DMS114 treated with DMSO at 0.1 percent for 48 hours (cell line): Measurements from ENCODE around the gene ENO2.

Source experiments
- DNase-seq: peaks from one replicate; lab custom pipeline; 2025; ENCODE audit not compliant: unreplicated experiment; lab: John Stamatoyannopoulos, UW

Gene ENO2

DNA sequence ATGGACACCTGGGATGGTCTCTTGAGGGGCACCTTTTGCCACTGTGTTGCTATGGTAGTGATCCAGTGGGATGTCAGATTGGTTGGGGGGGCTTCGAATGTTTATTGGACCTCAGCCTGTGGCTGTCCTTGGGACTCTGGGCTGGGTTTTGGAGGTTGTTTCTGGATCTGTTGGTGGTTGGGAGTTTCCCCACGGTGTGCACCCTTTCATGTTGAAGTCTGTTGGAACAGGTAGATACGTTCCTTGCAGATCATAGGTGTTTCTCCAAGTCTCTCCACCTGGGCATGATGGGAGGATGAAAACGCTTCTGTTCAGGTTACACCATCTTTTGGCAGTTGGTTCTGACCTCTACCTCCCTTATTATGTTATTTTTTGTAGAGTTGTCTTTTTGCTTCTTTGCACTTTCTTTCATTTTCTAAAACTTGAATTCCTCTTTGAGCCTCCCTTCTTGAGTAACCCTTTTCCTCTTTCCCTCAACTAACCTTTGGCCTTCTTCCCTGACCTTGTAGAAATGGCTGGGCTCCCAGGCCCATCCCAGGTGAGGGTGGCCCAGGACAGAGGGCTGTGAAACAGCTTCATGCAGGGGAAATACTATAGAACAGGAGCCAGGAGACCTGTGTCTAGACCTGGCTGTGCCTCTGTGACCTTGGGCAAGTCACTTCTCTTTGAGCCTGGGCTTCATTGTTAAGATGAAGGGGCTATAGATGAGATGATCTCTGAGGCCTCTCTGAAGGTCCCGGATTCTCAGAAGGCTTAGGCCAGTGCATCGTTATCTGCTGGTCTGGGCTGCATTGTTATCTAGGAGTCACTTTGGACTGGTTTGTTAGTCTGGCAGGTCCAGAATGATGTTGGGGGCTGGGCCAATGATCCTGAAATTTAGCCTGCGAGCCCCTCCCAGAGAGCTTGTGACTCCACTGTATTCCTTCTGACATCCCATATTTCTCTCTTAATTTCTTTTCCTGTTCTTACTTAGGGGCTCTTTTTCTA lies 15.4 kb downstream of the ENO2 start:
- DNase-seq: no peak

DNA sequence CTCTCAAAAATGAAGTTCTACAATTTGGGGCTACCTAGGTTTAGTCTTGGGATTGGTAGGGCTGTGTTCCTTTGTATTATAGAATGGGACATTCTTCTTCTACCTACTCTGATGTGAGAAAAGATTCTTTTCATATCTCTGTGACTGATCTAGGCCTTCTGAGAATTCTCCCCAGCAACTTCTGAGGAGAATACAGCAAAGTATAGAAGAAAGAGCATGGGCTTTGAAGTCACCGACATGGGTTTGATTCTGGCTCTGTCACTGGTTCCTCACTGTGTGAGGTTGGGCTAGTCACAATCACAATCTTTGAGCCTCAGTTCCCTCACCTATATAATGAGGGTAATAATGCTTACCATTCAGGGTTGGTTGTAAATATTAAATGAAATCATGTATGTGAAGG lies 18.4 kb downstream of the ENO2 start:
- DNase-seq: no peak

DNA sequence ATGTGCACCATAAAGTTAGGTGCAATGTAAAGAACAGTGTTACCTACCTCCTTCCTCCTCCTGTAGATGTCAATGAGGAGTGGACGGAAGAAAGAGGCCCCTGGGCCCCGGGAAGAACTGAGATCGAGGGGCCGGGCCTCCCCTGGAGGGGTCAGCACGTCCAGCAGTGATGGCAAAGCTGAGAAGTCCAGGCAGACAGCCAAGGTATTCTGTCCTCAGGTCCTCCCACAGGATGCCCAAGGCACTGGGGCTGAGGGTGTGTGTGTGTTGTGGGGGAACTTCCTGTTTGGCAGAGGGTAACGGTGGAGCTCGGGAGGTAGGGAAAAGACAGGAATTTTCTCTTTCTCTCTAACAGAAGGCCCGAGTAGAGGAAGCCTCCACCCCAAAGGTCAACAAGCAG lies 19.7 kb downstream of the ENO2 start:
- DNase-seq: no peak

DNA sequence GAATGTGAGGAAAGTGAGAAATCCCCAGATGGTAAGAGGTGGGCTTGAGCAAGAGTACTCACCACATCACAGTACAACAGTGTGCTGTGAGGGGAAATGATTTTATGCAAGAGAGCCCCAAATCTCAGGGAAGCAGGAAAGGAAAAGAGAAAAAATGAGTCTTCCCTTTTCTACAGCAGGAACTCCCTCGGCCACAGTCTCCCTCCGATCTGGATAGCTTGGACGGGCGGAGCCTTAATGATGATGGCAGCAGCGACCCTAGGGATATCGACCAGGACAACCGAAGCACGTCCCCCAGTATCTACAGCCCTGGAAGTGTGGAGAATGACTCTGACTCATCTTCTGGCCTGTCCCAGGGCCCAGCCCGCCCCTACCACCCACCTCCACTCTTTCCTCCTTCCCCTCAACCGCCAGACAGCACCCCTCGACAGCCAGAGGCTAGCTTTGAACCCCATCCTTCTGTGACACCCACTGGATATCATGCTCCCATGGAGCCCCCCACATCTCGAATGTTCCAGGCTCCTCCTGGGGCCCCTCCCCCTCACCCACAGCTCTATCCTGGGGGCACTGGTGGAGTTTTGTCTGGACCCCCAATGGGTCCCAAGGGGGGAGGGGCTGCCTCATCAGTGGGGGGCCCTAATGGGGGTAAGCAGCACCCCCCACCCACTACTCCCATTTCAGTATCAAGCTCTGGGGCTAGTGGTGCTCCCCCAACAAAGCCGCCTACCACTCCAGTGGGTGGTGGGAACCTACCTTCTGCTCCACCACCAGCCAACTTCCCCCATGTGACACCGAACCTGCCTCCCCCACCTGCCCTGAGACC lies 21.2 kb downstream of the ENO2 start:
- no peak for DNase-seq

DNA sequence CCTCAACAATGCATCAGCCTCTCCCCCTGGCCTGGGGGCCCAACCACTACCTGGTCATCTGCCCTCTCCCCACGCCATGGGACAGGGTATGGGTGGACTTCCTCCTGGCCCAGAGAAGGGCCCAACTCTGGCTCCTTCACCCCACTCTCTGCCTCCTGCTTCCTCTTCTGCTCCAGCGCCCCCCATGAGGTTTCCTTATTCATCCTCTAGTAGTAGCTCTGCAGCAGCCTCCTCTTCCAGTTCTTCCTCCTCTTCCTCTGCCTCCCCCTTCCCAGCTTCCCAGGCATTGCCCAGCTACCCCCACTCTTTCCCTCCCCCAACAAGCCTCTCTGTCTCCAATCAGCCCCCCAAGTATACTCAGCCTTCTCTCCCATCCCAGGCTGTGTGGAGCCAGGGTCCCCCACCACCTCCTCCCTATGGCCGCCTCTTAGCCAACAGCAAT lies 21.8 kb downstream of the ENO2 start:
- no peak for DNase-seq

DNA sequence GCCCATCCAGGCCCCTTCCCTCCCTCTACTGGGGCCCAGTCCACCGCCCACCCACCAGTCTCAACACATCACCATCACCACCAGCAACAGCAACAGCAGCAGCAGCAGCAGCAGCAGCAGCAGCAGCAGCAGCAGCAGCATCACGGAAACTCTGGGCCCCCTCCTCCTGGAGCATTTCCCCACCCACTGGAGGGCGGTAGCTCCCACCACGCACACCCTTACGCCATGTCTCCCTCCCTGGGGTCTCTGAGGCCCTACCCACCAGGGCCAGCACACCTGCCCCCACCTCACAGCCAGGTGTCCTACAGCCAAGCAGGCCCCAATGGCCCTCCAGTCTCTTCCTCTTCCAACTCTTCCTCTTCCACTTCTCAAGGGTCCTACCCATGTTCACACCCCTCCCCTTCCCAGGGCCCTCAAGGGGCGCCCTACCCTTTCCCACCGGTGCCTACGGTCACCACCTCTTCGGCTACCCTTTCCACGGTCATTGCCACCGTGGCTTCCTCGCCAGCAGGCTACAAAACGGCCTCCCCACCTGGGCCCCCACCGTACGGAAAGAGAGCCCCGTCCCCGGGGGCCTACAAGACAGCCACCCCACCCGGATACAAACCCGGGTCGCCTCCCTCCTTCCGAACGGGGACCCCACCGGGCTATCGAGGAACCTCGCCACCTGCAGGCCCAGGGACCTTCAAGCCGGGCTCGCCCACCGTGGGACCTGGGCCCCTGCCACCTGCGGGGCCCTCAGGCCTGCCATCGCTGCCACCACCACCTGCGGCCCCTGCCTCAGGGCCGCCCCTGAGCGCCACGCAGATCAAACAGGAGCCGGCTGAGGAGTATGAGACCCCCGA lies 22.5 kb downstream of the ENO2 start:
- DNase-seq: no peak

DNA sequence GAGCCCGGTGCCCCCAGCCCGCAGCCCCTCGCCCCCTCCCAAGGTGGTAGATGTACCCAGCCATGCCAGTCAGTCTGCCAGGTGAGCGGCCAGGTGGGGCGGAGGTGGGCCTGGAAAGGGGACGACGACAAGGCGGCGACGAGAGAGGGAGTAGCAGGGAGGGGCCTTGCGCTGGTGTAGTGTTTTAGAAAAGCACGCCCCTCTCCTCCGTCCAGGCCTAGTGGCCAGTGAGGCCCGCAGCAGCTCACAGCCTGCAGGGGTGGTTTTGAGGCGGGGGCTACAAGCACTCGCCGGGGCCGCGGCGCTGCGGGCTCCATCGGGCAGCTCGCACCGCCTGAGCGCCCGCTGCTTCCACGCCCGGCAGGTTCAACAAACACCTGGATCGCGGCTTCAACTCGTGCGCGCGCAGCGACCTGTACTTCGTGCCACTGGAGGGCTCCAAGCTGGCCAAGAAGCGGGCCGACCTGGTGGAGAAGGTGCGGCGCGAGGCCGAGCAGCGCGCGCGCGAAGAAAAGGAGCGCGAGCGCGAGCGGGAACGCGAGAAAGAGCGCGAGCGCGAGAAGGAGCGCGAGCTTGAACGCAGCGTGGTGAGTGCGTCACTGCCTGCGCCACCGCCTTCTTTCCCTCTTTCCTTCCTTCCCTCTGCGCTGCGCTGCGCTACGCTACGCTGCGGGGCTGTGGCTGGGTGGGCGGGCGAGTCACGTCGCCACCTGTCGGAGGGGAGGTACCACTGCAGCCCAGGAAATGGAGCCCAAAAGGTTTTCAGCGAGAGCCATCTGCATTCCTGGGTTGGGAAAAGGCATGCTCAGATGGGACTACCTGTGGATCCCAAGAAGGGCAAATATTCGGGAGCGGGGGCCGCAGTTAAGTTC lies 23.3 kb downstream of the ENO2 start:
- DNase-seq: peak; percentile 94

DNA sequence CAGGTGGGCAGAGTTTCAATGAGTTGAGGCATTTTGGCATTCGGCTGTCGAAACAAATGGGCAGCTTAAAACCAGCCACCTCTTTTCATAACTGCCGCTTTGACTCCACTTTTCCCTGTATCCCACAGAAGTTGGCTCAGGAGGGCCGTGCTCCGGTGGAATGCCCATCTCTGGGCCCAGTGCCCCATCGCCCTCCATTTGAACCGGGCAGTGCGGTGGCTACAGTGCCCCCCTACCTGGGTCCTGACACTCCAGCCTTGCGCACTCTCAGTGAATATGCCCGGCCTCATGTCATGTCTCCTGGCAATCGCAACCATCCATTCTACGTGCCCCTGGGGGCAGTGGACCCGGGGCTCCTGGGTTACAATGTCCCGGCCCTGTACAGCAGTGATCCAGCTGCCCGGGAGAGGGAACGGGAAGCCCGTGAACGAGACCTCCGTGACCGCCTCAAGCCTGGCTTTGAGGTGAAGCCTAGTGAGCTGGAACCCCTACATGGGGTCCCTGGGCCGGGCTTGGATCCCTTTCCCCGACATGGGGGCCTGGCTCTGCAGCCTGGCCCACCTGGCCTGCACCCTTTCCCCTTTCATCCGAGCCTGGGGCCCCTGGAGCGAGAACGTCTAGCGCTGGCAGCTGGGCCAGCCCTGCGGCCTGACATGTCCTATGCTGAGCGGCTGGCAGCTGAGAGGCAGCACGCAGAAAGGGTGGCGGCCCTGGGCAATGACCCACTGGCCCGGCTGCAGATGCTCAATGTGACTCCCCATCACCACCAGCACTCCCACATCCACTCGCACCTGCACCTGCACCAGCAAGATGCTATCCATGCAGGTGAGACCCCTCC lies 24.2 kb downstream of the ENO2 start:
- no peak for DNase-seq

DNA sequence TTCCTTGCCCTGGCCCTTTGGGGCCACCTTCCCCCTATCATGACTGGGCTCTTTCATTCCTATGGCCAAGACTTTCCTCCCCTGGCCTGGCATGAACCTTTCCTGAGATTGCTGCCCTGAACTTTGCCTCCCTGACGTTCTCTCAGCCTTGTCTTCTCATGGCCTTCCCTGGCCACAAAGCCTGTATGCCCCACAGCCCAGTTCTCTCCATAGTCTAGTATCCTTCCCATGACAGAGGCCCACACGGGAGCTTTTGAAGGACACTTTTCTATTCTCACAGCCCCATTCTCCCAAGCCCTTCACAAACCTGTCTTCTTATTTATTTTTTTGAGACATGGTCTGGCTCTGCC lies 24.8 kb downstream of the ENO2 start:
- DNase-seq: no peak

DNA sequence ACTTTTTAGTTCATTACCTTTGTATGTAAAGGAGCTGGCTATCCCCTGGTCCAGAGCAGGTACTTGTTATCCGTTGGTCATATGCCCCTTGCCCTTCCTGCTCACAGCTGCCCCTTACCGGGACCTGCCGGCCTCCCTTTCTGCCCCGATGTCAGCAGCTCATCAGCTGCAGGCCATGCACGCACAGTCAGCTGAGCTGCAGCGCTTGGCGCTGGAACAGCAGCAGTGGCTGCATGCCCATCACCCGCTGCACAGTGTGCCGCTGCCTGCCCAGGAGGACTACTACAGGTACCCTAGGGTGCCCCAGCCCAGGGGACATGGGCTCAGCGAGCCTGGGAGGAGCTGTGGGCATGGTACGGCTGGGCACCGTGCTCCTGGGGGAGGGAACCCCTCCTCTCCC lies 26.9 kb downstream of the ENO2 start:
- DNase-seq: no peak

DNA sequence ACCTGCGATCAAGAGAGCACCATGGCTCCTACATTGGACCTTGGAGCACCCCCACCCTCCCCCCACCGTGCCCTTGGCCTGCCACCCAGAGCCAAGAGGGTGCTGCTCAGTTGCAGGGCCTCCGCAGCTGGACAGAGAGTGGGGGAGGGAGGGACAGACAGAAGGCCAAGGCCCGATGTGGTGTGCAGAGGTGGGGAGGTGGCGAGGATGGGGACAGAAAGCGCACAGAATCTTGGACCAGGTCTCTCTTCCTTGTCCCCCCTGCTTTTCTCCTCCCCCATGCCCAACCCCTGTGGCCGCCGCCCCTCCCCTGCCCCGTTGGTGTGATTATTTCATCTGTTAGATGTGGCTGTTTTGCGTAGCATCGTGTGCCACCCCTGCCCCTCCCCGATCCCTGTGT lies 27.4 kb downstream of the ENO2 start:
- DNase-seq: no peak

DNA sequence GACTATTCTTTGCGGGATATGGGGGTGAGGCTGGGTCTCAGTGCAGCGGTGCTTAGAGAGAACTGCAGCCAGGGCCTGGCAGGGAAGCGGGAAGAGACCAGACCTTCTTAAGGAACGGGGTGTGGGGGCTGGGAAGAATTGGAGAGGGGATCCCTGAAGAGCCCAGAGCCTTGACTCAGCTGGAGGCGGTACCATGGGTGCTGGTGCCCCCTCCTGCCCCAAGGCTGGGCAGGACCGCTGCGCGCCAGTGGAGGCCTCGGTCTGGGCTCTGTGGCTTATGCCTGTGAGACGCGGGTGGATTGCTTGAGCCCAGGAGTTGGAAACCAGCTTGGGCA lies 27.9 kb downstream of the ENO2 start:
- no peak for DNase-seq

DNA sequence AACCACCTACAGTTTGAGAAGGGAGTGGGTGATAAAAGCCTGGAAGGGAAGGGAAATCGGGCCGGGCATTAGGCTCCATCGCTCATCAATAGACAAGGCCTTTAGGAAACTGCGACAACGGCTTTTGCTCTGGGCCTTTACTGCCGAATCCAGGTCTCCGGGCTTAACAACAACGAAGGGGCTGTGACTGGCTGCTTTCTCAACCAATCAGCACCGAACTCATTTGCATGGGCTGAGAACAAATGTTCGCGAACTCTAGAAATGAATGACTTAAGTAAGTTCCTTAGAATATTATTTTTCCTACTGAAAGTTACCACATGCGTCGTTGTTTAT lies 29.0 kb downstream of the ENO2 start:
- peak; percentile 98 for DNase-seq

DNA sequence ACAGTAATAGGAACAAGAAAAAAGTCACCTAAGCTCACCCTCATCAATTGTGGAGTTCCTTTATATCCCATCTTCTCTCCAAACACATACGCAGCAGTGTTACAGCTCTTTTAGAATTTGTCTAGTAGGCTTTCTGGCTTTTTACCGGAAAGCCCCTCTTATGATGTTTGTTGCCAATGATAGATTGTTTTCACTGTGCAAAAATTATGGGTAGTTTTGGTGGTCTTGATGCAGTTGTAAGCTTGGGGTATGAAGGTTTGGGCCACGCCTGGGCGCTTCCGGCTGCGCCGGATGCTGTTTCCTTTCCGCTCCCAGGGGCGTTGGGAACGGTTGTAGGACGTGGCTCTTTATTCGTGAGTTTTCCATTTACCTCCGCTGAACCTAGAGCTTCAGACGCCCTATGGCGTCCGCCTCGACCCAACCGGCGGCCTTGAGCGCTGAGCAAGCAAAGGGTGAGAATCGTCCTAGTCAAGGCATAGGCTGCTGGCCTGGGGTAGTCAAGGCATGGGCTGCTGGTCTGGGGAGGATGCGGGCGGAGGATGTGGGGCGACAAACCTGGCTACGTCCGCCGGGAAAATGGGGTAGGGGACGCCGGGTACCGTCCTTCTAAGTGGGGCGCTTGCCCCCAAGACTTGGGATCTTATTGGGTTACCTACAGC lies 29.5 kb downstream of the ENO2 start, which contains the start of the genes C12orf57 and RNU7-1:
Gene C12orf57, plus strand, starts transcription at position 301 of the 659 bp plus-strand sequence. Its CDS starts 100 bp downstream, at position 401.
Gene RNU7-1, plus strand, starts transcription at position 95 of the 659 bp plus-strand sequence.
- DNase-seq: peak; percentile 98

DNA sequence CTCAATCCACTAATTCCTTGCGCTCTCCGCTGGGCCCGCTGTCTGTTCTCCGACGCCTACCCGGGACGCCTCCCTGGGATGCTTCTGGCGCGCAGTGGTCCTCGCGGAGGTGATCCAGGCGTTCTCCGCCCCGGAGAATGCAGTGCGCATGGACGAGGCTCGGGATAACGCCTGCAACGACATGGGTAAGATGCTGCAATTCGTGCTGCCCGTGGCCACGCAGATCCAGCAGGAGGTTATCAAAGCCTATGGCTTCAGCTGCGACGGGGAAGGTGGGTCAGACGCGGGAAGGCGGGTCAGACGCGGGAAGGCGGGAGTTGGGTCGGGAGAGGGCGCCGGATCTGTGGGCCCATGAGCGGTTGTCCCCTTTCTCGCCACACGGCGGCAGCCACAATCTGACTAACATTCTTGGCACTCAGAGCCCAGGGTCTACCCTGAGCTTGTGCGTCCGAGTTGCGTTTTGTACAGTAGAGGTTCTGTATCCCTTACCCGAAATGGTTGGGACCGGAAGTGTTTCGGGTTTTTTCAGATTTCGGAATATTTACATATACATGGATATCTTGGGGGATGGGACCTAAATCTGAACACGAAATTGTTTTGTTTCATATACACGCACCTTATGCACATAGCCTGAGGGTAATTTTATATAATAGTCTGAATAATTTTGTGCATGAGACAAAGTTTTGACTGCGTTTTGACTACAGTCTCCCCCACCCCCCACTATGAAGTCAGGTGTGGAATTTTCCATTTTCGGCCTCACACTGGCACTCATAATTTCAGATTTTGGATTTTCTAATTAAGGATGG lies 30.2 kb downstream of the ENO2 start:
- peak; percentile 93 for DNase-seq

DNA sequence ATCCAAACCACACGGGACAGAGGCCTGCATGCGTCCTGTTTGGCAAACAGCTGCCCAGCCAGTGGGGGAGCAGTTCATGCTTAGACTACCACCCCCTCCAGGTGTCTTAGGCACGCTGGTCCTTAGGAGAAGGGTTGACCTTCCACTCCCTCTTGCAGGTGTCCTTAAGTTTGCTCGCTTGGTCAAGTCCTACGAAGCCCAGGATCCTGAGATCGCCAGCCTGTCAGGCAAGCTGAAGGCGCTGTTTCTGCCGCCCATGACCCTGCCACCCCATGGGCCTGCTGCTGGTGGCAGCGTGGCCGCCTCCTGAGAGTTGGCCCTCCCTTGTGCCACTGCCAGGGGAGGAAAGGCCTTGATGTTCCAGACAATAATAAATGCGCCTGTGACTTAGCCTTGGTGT lies 31.2 kb downstream of the ENO2 start:
- DNase-seq: no peak

DNA sequence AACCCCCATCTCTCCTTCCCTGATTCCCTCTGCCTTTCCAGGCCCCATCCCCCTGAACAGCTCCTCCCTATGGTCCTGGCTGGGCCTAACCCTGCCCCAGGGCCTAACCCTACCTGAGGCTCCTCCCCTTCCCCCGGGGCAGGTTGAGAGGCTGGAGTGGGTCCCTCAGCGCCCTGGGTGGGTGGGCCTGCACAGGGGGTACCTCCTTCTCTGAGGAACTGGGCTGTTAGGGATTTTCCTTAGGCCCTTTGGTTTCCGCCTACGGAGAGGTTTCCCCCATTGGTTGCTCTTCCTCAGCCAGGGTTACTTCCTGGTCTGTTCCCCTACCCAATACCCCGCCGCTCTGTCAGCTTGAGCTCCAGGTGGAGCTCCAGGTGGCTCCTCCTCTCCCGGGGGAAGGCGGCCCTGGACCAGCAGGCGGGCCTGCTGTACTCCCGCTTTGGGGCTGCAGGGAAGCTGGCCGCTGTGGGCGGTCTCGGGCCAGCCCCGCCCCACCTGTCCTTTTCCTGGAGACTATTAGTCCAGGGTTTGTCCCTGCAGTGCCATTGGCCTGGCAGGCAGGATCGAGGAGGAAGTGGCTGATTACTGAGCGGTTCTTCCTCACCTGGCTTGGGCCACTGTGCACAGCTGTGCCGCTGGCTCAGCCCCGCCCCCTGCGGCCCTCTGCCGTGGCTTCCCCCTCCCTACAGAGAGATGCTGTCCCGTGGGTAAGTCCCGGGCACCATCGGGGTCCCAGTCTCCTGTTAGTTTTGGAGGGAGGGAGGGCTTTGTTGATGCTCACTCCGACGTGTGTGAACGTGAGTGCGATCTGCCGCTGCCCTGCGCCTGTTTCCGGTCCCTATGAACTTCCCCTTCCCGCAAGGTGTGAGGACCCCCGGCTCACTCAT lies 31.9 kb downstream of the ENO2 start:
- DNase-seq: no peak
